Natural killer cell (primary cell): ENCODE data around the gene TREX2. TPM values are rescaled to one million over a fixed set of nuclear protein-coding genes. Genes with fewer than 3 reads are reported as not detected.

Source experiments
- ATAC-seq, 3 donors: fragments of 150-1000 bp in 2 of 3; fragments of 200-7000 bp in 1 of 3; cut with Tn5 transposase; 1 replicate in 1 of 3; 2 replicates in 2 of 3; pipeline ENCODE4 v1.10.0; 2021; ENCODE audit warnings: mild to moderate bottlenecking in 2 of 3, moderate library complexity in 2 of 3
- DNase-seq, 2 donors: peaks; one replicate each; pipeline versions ENCODE4 v3.0.0 to v3.0.0-alpha.2; 2013 to 2021; ENCODE audit warnings: mixed read lengths in 1 of 2
- H3K27ac ChIP-seq: one replicate; pipeline ENCODE4 v1.5.1; 2013; ENCODE audit warnings: mild to moderate bottlenecking, low read length
- H3K27me3 ChIP-seq: one replicate; pipeline ENCODE4 v1.6.1; 2013; ENCODE audit warnings: low read length; ENCODE audit not compliant: control insufficient read depth, insufficient read depth
- H3K36me3 ChIP-seq: one replicate; pipeline ENCODE4 v1.6.1; 2013; ENCODE audit warnings: low read length; ENCODE audit not compliant: control insufficient read depth, insufficient read depth
- H3K4me1 ChIP-seq: one replicate; pipeline ENCODE4 v1.6.1; 2013; ENCODE audit warnings: low read length; ENCODE audit not compliant: control insufficient read depth, insufficient read depth
- H3K4me3 ChIP-seq: one replicate; pipeline ENCODE4 v1.5.1; 2013; ENCODE audit warnings: low read length
- H3K9me3 ChIP-seq: one replicate; pipeline ENCODE4 v1.6.1; 2013; ENCODE audit warnings: low read length; ENCODE audit not compliant: control insufficient read depth, insufficient read depth
- H3K27ac Mint-ChIP-seq, 2 donors: one replicate each; pipeline ENCODE4 v1.8.0; 2022; ENCODE audit warnings: mild to moderate bottlenecking in 2 of 2, mixed read lengths in 2 of 2, moderate library complexity in 1 of 2
- H3K27me3 Mint-ChIP-seq, 2 donors: one replicate each; pipeline ENCODE4 v1.8.0; 2022; ENCODE audit warnings: low read depth in 2 of 2, mixed read lengths in 2 of 2
- H3K36me3 Mint-ChIP-seq: one replicate; pipeline ENCODE4 v1.8.0; 2022; ENCODE audit warnings: mixed read lengths
- H3K4me1 Mint-ChIP-seq, 2 donors: one replicate each; pipeline ENCODE4 v1.8.0; 2022; ENCODE audit warnings: mixed read lengths in 2 of 2
- H3K4me3 Mint-ChIP-seq: one replicate; pipeline ENCODE4 v1.8.0; 2022; ENCODE audit warnings: mild to moderate bottlenecking, moderate library complexity, mixed read lengths
- H3K9me3 Mint-ChIP-seq, 2 donors: one replicate each; pipeline ENCODE4 v1.8.0; 2022; ENCODE audit warnings: mixed read lengths in 2 of 2
- CTCF ChIP-seq: fragments of 200-600 bp; IDR thresholded peaks from one replicate; pipeline ENCODE4 v1.8.0; 2022; ENCODE audit warnings: antibody characterized with exemption
- WGBS: methylation state at CpG from one replicate; pipeline ENCODE4 v1.1.7; 2013; ENCODE audit warnings: missing lambda C conversion rate; ENCODE audit not compliant: insufficient coverage; 5-methylcytosine and 5-hydroxymethylcytosine counted together
- intact Hi-C: fragments of 100-400 bp; cut with micrococcal nuclease; formaldehyde crosslinking; loops from one replicate; pipeline ENCODE4 v1.14.2; 2022
- total RNA-seq, 4 donors: library from RNA; stranded (reverse); fragments of 120-200 nt in 1 of 4; gene quantifications; one replicate each; pipeline versions ENCODE4 v1.2.3 to v1.2.4, GENCODE V29; 2013 to 2022

The TREX2 gene
- total RNA-seq, 3 donors from 2014 or later (not counting 1 experiment from before 2014, with no cell fraction given) = 1.6 to 3.4 (median 3.1) TPM

- no peak for TF ChIP-seq CTCF
These were observed 22.2 kb upstream of the TREX2 start for GRCh38 chrX:153468008-153468580.

GRCh38 chrX:153465691-153466380, 20.0 kb upstream of the TREX2 start:
- Mint-ChIP-seq H3K27me3 (no peaks in the 10 kb centered on the region), H3K4me1 (peaks cover 0 to 11% of the 10 kb centered on the region in 2 donors), H3K4me3 (no peak overlapping the region), H3K9me3 (no peaks in the 10 kb centered on the region), H3K27ac (no peak overlapping the region), H3K36me3 (no peaks in the 10 kb centered on the region)
- Histone ChIP-seq H3K9me3 (no peaks in the 10 kb centered on the region), H3K4me1 (peaks cover 15% of the 10 kb centered on the region), H3K4me3 (no peak overlapping the region), H3K36me3 (peaks cover 1% of the 10 kb centered on the region), H3K27me3 (no peaks in the 10 kb centered on the region), H3K27ac (no peak overlapping the region)
- no peak for TF ChIP-seq CTCF
- 91% methylated on average over 16 of the region's 19 CpGs for WGBS
- intact Hi-C loops = no loop called here
- no peak for DNase-seq
- ATAC-seq = no peak

More at GRCh38 chrX:153468008-153468580, 22.2 kb upstream of the TREX2 start:
- 99% methylated on average over 8 of the region's 12 CpGs for WGBS
- ATAC-seq = no peak
- Histone ChIP-seq H3K9me3 (no peaks in the 10 kb centered on the region), H3K4me3 (no peak overlapping the region), H3K27me3 (no peaks in the 10 kb centered on the region), H3K27ac (no peak overlapping the region), H3K36me3 (no peaks in the 10 kb centered on the region), H3K4me1 (peaks cover 22% of the 10 kb centered on the region)
- peaks cover 0 to 11% of the 10 kb centered on the region in 2 donors for H3K4me1 Mint-ChIP-seq
- no peak overlapping the region for H3K4me3 Mint-ChIP-seq
- H3K36me3 Mint-ChIP-seq = no peaks in the 10 kb centered on the region
- no peaks in the 10 kb centered on the region for H3K9me3 Mint-ChIP-seq
- H3K27ac Mint-ChIP-seq = no peak overlapping the region
- intact Hi-C loops = no loop called here
- H3K27me3 Mint-ChIP-seq = no peaks in the 10 kb centered on the region
- DNase-seq = no peak

- Histone ChIP-seq H3K36me3 (peaks cover 3% of the 10 kb centered on the region), H3K9me3 (no peaks in the 10 kb centered on the region), H3K27me3 (no peaks in the 10 kb centered on the region), H3K4me3 (no peak overlapping the region), H3K4me1 (peaks cover 5% of the 10 kb centered on the region), H3K27ac (no peak overlapping the region)
- Mint-ChIP-seq H3K9me3 (no peaks in the 10 kb centered on the region), H3K4me1 (peaks cover 0 to 11% of the 10 kb centered on the region in 2 donors), H3K27ac (no peak overlapping the region), H3K36me3 (no peaks in the 10 kb centered on the region), H3K27me3 (no peaks in the 10 kb centered on the region), H3K4me3 (no peak overlapping the region)
- DNase-seq (no peak), ATAC-seq (no peak)
- WGBS = 84% methylated on average over 4 of the region's 5 CpGs
- intact Hi-C loops = no loop called here
- TF ChIP-seq CTCF = no peak
These were observed 18.3 kb upstream of the TREX2 start for GRCh38 chrX:153464116-153464515.
